Stimulated activated CD4-positive, alpha-beta T cell treated with anti-CD3 and anti-CD28 coated beads, Interleukin-1b, Interleukin-23, amount 100 ng/mL, for 48 hours (primary cell): ENCODE results near the gene DST.
"Not testable (repeated sequence)": the region's sequence is repeated elsewhere in the genome, so short reads cannot be mapped to it uniquely, and the experiment has no call there.

Source experiments
- DNase-seq: peaks from one replicate; pipeline ENCODE4 v3.0.0-alpha.2; 2020

DST gene

DNA sequence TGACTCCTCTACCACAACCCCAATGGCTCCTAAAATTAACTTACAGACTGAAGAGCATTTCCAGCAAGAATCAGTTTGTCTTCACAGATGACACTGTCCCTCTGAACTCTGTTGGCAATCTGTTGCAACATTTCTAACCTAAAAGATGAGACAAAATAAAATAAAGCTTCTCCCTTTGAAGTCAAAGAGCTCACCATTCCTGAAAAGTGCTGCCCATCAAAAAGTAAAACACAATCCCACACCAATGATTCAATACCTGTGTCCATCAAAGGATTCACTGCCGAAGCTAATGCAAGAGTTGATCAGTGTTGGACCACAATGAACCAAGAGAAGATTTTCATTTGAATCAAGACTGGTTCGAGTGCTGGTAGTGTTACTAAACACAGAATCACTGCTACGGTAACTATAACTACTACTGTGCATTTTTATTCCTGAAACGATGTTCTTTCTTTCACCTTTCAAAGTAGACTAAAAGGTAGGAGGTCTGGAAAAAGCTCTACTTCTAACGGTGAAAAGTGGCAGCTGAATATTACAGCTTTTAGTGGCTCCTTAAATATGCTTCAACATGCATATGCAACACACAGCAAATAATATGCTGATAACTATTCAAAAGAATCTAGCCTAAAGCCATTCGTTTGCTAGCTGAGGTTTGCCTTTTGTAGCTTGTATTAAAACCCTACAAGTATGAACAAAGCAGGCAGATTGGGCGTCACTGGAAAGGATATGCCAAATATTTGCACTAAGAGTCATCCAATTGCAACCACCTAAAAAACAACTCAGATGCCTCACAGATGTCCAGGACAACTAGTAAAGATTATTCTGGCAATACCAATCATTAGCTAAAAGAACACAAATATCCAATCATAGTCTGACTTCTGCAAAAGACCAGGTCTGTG is at the start of gene DST:
Gene DST, minus strand, starts transcription at position 524 of the 896 bp plus-strand sequence.
- no peak for DNase-seq

DNA sequence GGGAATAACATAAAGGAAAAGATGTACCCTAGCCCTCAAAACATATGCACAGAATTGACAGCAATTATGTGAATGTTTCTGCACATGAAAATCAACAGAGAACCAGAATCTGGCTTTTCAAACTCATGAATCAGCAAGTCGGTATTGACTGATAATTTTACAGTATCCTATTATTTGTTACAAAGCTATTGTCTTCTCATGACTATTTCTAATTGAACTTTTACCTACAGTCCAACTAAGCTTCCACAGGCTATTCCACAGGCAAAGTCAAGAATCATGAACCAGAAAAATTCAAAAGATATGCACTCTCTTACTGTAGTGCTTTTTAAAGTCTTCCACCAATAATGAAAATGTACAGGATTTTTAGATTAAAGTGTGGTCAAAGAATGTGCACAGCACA is 49.1 kb upstream of the DST start:
- DNase-seq: no peak

DNA sequence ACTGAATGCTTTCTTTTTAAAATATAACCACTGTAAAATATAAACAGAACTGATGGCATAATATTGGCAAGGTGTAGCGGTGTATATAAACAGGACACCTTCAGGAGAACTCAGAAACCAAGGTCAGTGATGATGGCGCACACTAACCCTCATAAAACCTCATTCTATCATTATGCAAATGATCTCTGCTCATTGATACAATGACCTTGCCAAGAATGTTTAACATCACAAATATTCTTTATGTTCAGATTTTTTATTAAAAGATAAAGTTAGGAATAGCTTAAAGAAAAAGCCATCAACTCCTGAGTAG is 48.6 kb upstream of the DST start:
- DNase-seq: no peak

DNA sequence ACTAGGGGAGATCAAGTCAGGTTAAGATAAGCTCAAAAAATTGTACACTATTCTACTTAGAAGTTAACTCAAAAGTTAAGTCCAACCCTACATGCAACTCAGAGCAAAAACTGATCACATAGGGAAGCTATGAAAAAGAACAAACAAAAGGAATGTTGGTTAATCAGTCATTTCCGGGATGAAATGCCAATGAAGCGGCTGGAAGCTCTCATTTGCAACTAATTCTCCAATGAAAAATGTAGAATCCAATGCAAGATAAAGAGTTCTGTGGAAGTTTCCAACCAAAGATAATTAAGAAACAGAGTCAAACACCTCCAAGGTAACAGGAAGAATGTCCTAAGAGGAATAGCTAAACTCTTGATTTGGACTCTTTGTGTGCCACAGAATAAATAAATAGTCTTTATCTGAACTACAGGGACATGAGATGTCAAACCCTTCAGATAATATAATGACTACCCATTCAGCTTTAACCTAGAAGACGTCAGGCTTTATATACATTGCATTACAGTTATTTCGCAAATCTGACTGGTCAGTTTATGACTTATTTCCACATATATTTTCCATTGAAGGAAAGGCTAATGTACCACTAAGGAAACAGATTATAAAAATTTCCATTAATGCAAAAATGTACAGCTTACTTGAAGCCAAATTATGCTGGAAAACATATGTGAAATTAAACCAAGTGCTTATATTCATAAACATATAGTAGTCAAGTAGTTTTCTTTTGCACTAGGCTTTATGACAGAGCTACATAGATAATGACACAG is 48.0 kb upstream of the DST start:
- no peak for DNase-seq

DNA sequence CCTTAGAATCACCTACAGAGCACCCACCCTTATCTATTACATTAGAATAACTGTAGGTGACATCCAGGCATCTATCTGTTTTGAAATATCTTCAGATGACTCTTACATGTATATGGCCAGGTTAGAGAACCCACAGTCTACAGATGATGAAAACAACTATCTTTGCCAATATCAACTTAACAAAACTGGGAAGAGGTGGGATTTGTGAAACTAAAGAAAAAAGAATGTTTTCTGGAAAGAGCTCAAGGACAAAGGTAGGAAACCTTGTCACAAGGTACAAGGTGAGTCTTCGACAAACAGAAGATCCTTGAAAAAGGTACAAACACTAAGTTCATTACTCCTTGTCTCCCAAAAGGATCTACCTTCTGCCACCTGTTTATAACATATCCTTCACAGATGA is 47.0 kb upstream of the DST start:
- DNase-seq: no peak

DNA sequence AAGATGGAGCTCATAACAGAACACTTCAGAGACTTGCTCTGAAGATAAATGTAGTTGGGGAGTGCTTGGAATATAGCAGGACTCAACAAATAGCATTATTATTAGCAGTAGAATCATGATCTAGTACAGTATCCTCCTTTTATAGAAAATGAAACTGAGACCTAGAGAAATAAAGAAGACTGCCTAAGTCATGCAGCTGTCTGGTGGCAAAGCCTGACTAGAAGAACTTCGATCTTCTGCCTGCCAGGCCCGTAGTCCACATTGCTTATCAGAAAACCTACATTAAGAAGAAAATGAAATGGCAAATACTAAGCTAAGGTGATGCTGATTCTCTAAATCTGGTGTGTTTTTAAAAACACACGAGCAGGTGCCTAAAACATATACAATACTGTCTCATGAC is 46.4 kb upstream of the DST start:
- DNase-seq: no peak

DNA sequence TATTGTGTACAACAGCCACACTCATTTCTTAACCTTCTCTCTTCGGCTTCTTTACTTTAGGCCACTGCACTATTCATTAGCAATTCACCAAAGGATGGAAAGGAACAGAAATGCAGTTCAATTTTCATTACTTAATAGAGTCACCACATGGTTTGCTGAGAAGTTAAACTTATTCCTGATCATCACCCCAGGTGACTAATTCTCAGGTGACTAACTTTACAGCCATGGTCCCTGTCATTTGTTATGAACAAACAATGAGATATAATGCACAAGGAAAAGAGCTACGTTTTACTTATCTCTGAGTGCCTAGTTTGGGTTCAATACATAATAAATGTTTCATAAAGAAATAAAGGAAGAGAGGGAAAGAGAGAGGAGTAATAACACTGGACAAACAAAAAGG is 45.8 kb upstream of the DST start:
- no peak for DNase-seq

DNA sequence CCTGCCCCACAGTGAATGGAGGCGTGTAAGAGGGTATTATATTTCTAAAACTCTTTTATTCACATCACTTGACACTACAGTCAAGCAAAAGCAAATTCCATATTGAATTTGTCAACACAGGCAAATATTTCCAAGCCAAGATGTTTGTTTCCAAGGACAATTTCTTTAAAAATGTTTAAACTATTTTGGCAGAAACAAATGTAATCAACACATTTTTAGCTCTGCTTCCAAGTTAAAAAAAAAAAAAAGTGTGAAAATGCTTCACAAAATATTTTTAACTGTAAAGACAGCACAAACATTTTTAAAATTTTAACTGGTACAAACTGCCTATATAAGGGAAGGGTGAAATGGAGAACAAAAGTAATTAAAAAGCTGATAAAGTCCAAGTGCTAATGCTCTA is 44.9 kb upstream of the DST start:
- no peak for DNase-seq

DNA sequence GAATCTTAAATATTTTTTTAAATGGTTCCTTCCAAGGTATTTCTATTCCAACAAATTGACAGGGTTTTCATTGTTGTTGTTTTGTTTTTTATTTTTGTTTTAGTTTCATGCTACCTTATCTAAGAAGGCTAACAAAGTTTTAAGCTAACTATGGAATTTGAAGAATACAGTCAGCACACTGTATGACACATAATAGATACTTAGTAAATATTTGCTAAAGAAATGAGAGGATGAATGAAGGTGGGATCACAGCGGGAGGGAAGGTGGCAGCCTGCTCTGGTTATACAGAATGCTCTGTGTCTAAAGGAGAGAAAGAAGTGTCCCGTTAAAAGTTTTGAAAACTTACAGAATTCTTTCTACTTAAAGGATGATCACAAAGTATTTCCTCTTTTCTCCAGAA is 43.7 kb upstream of the DST start:
- no peak for DNase-seq

DNA sequence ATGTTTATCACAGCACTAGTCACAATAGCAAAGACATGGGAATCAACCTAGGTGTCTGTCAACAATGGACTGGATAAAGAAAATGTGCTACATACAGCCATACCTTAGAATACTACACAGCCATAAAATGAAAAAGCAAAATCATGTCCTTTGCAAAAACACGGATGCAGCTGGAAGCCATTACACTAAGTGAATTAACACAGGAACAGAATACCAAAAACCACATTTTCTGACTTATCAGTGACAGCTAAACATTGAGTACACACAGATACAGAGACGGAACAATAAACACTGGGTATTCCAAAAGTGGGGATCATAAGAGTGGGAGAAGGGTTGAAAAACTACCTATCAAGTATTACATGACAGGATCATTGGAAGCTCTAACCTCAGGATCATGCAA is 43.3 kb upstream of the DST start:
- DNase-seq: no peak

DNA sequence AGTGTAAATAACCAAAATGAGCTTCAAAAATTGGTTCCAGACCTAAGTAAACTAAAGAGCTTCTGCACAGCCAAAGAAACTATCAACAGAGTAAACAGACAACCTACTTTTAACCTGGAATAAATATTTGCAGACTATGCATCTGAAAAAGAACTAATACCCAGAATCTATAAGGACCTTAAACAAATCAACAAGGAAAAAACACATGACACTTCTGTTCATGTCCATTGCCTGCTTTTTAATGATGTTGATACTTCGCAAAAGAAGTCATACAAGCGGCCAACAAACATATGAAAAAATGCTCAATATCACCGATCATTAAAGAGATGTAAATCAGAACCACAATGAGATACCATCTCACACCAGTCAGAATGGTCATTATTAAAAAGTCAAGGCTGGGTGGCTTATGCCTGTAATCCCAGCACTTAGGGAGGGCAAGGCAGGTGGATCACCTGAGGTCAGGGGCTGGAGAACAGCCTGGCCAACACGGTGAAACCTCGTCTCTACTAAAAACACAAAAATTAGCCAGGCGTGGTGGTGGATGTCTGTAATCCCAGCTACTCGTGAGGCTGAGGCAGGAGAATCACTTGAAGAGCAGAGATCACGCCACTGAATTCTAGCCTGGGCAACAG is 42.5 kb upstream of the DST start:
- no peak for DNase-seq

DNA sequence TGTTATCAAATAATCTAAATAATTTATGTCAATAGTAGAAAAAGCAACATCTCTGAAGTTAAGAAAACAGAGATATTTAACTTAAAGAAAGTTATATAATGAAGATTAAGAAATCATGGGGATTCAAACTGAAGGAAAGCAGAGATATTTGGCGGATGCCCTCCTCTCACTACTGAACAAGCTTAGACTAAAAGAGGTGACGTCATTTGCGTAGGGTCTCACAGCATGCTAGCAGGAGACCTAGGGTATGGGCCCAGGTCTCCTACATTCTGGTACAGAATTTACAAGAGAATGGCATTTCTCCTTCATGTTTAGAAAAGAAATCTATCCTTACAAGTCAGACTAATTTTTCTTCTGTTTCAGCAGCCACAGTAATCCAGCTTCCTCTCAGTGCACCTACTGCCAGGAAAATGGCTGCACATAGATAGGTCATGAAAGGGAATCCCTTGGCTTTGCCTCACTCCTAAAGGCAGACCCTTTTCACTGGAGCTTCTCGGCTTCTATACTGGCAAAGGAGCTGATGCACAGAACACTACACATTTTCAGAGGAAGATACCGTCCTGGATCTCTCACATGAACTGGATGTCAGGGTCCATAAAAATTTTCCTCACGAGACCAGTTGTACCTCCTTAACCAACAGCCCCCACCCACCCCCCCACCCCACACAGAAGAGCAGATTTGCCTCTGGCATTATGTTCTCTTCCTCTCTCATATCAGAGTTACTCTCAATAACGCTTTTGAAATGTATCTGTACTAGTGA is 41.8 kb upstream of the DST start:
- no peak for DNase-seq

DNA sequence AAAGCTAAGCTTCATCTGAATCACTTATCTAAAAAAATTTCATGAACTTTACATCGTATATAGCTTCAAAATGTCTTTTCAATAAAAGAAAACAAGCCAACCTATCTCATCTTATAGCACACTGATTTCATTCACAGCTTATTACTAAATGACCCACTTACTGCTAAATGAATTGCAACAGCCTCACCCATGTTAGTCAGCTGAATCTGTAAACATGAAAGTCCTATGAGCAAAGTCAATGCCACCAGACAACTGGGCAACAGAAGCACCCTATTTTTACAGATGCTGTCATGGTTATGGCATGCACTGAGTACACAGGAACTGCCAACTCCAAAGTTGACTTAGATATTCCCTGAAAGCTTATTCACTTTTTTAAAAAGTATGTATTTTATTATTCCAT is 41.2 kb upstream of the DST start:
- DNase-seq: no peak

DNA sequence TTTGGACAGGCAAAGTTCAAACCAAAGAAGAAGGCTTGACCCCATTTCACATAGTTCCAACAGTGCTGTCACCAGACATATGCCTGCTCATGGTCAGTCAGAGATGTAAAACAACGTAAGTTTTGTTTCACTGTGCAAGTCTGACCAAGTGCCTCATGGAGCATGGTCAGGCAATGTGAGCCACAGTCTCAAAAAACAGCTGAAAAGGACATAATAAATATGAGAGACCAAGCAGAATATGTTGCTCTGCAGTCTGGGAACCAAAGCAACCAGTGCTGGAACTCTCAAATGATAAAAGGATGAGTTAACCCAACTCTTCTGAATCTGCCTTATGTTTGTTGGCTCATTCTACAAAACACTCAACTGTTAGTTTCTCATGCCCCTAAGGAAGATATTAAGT is 39.9 kb upstream of the DST start:
- no peak for DNase-seq

DNA sequence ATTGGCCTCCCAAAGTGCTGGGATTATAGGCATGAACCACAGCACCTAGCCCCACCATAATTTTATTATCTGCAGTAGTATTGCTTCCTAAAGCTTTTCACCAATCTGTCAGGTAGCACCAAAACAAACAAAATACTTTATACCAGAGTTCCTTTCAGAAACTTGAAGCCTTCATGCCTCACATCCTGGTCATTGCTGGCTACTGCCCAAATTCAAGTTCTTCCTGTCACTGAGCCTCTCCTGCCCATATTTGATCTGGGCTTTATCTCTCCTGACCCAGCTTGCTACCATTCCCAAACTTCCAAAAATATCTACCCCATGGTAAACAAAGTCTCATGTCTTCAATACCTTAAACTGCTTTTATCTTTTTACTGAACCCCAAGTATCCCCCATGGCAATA is 34.9 kb upstream of the DST start:
- no peak for DNase-seq

DNA sequence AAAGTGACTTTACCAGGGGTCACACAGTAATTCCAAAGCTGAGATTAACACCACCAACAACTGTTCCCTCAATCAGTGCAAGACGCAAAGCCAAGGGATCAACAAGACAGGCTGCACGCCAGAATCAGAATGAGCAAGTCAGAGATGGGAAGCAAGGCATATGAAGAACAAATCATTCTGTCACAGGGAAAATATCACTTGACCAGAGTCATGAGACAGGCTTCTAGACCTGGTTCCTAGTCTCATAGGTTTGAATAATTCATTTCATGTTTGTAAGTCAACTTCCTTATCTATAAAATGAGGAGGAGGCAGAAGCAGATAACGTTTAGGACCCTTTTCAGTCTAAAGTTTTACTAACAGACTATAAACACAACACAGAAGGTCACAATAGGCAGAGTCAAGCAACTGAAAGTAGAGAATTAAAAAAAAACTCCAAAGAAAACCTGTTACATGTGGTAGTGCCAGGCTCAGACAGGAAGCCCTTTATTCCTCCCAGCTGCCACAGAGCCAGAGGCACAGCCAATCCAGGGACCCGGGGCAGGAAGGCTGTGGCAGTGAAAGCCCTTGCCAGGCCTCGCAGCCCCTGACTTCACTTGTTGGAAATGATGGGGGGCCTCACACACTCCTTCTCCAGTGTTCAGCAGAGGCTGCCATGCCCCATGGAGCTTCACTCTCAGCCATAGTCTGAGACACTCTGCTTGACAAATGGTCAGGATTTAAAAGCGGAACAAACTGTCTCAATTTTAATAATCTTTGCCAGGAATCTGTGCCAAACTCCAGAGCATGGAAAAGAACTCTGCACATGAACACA is 29.2 kb upstream of the DST start:
- DNase-seq: no peak

DNA sequence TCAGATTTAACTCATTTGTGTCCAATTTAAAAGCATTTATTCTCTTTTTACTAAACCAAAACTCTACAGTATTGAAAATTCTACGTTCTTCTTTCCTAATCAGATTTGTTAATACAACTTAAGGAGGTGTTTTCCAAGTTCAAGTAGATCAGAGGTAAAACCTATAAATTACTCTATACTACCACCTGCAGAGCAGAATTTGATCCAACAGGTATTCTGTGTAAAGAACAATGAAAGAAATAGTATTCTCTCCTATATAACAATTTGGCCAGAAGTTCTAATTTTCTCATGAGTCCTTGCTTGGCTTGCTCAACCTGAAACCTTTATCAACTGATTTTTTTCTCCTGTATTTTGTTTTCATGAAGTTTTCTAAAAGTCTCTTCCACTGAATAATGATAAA is 28.5 kb upstream of the DST start:
- DNase-seq: no peak

DNA sequence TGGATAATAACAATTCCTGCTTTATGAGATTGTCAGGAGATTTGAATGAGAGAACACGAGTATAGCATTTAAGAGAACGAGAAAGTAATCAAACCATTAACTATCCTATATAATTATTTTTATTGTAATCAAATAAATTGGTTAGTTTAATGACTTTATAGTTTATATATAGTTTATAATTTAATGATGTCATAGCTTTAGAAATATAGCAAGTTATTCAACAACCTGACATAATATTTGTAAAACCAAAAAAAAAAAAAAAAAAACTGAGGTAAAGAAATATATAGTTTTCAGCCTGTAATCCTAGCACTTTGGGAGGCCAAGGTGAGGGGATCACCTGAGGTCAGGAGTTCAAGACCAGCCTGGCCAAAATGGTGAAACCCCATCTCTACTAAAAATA is 26.4 kb upstream of the DST start:
- DNase-seq: no peak

DNA sequence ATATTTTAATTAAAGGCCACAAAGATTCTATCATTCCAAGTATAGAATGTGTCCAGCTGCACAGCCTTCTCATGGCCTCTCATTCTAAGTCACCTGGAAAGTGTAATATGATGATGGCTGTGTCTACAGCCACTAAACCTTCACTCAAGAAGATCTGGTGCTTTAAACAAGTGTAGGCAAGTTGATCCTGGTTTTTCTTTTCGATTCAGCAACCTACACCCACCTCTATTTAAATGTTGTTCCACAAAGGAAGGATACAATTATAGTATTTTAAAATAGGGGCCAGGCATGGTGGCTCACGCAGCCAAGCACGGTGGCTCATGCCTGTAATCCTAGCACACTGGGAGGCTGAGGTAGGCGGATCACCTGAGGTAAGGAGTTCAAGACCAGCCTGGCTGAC is 25.5 kb upstream of the DST start:
- no peak for DNase-seq

DNA sequence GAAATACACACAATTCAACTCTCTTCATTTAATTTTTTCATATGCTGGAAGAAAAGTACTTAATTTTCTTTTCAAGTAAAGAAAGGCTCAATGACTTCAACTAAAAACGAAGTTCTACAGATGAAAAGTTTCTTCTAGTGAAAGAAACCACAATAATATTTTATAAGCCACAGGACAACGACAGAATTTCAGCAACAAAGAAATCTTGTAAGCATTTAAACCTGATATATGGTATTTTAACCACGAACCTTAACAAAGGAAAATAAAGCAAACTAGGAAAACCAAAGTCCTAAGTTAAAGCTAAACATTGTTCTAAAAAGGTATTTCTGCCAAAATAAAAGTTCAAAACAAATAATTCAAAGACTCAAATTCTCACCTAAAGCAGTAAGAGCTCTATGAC is 24.6 kb upstream of the DST start:
- no peak for DNase-seq

DNA sequence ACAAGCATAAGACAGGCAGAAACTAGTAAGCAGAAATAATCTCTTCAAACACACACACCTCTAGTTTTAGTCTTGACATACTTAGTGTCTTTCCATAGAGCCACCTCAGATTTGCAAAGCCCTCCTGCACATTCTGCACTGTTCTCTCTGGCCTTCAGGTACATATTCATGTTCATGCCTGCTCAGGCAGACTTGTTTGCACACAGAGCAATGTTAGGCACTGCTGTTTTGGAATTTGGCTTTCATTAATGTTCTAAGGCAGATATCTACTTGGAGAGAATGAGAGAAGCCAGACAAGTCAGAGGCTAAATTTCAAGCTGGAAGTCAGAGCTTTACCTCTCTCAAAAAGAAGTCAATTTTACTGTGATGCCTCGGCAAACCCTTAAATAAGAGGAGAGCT is 21.3 kb upstream of the DST start:
- no peak for DNase-seq

DNA sequence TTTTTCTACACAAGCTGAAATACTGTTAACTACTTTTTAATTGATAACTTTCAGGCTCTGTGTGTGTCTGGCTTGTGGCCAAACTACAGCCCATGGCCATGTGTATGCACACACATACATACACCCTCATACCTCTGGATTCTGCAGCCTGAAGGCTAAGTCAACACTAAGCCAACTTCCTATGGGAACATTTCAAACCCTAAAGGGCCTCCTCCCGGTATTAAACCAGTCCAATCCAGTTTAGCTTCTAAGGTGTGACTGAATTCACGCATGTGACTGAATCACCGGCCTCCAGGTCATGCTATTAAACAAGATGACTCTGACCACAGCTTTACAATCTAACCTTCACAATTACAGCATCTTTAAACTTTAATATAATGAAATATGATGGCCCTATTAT is 20.7 kb upstream of the DST start:
- DNase-seq: no peak

DNA sequence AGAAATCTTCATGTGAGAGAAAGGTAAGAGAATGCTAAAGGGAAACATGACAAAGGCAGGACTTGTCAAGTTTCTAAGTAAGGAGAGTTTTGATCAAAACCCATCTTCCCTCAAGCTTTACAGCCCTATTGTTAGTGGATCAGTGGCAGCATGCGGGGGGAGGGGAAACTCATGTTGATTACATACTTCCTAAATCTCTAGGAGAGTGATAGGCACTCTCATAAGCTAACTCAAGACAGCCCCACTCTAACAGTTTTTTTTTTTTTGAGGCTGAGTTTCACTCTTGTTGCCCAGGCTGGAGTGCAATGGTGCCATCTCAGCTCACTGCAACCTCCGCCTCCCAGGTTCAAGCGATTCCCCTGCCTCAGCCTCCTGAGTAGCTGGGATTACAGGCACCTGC is 18.6 kb upstream of the DST start:
- not testable (repeated sequence) for DNase-seq
